T-helper 22 cell (primary cell): ENCODE results near the gene FAXC.
"Not testable (repeated sequence)": the region's sequence is repeated elsewhere in the genome, so short reads cannot be mapped to it uniquely, and the experiment has no call there.

Source experiments
- DNase-seq: peaks from one replicate; pipeline ENCODE4 v3.0.0-alpha.2; 2020; ENCODE audit warnings: low read depth

FAXC gene

GRCh38 chr6:99341862-99342455, 7.5 kb downstream of the FAXC start:
- no peak for DNase-seq

GRCh38 chr6:99338188-99338587, 11.3 kb downstream of the FAXC start:
- no peak for DNase-seq

- not testable (repeated sequence) for DNase-seq
Observed at GRCh38 chr6:99335298-99335697, 14.2 kb downstream of the FAXC start.

- no peak for DNase-seq
Observed at GRCh38 chr6:99334526-99335127, 14.8 kb downstream of the FAXC start.

- DNase-seq, result no peak
Observed at GRCh38 chr6:99333068-99333467, 16.4 kb downstream of the FAXC start.

GRCh38 chr6:99331531-99331930, 17.9 kb downstream of the FAXC start:
- DNase-seq, result no peak

GRCh38 chr6:99330159-99330558, 19.3 kb downstream of the FAXC start:
- no peak for DNase-seq

- no peak for DNase-seq
Observed at GRCh38 chr6:99324996-99325395, 24.5 kb downstream of the FAXC start.

- DNase-seq, result no peak
Observed at GRCh38 chr6:99318566-99318965, 30.9 kb downstream of the FAXC start.

GRCh38 chr6:99312354-99312753, 37.1 kb downstream of the FAXC start:
- DNase-seq, result no peak

- DNase-seq, result no peak
Observed at GRCh38 chr6:99310553-99310952, 38.9 kb downstream of the FAXC start.

GRCh38 chr6:99309557-99309956, 39.9 kb downstream of the FAXC start:
- DNase-seq, result no peak

GRCh38 chr6:99308788-99309187, 40.7 kb downstream of the FAXC start:
- no peak for DNase-seq

- no peak for DNase-seq
Observed at GRCh38 chr6:99307295-99307907, 42.1 kb downstream of the FAXC start.

- no peak for DNase-seq
Observed at GRCh38 chr6:99306341-99306740, 43.1 kb downstream of the FAXC start.

- DNase-seq, result no peak
Observed at GRCh38 chr6:99305021-99305554, 44.4 kb downstream of the FAXC start.

GRCh38 chr6:99297415-99297814, 52.1 kb downstream of the FAXC start:
- no peak for DNase-seq

- DNase-seq, result no peak
Observed at GRCh38 chr6:99297006-99297405, 52.5 kb downstream of the FAXC start.

- DNase-seq, result no peak
Observed at GRCh38 chr6:99296261-99296660, 53.2 kb downstream of the FAXC start.

GRCh38 chr6:99295276-99295675, 54.2 kb downstream of the FAXC start:
- no peak for DNase-seq

- DNase-seq, result no peak
Observed at GRCh38 chr6:99294786-99295185, 54.7 kb downstream of the FAXC start.

GRCh38 chr6:99289701-99290100, 59.8 kb downstream of the FAXC start:
- no peak for DNase-seq

GRCh38 chr6:99288668-99289067, 60.8 kb downstream of the FAXC start:
- DNase-seq, result no peak

- DNase-seq, result no peak
Observed at GRCh38 chr6:99287523-99287922, 62.0 kb downstream of the FAXC start.
